ENCODE results near the gene METTL24. TPM values are rescaled to one million over a fixed set of nuclear protein-coding genes. Genes with fewer than 3 reads are reported as not detected.

The METTL24 gene
- total and polyA plus RNA-seq, 2 of the 13 experiments (the other 11 are each of a cell fraction or from before 2014, with no cell fraction given): not detected

- TF ChIP-seq REST (IDR thresholded peaks at IDR 0.05; ENCODE audit: borderline replicate concordance in 1 of 2, low read depth in 1 of 2, low read length in 2 of 2) (peak; percentile 90 to 98), SP140L (CRISPR knock-in tag; IDR thresholded peaks at IDR 0.05; ENCODE audit: borderline replicate concordance) (0 out of 2 replicates have a peak, but pooled peaks have one; percentile 54), ATF2 (CRISPR knock-in tag; IDR thresholded peaks at IDR 0.05) (0 out of 2 replicates have a peak, but pooled peaks have one; percentile 18), MIER2 (CRISPR knock-in tag; IDR thresholded peaks at IDR 0.05) (peak; percentile 96), ZBTB26 (CRISPR knock-in tag; IDR thresholded peaks at IDR 0.05; ENCODE audit: borderline replicate concordance) (0 out of 2 replicates have a peak, but pooled peaks have one; percentile 24), IKZF5 (CRISPR knock-in tag; IDR thresholded peaks at IDR 0.05) (0 out of 2 replicates have a peak, but pooled peaks have one; percentile 31)
These were observed 102.9 kb downstream of the METTL24 start (continued) for GRCh38 chr6:110255211-110255750.

Data from HepG2 (cell line).